Metanephros (tissue), 2 donors: ENCODE measurements around the gene BBC3. TPM values are rescaled to one million over a fixed set of nuclear protein-coding genes. Genes with fewer than 3 reads are reported as not detected.

ENCODE experiments used
- small RNA-seq: library from RNA; depleted of rRNA; stranded (forward); fragments of <200 nt; gene quantifications from one replicate; pipeline ENCODE3, GENCODE V24; 2014; ENCODE audit warnings: low replicate concordance
- total RNA-seq: library from RNA; depleted of rRNA; stranded (reverse); fragments of >200 nt; gene quantifications from one replicate; pipeline ENCODE4 v1.2.3, GENCODE V29; 2014

BBC3 gene, protein sequence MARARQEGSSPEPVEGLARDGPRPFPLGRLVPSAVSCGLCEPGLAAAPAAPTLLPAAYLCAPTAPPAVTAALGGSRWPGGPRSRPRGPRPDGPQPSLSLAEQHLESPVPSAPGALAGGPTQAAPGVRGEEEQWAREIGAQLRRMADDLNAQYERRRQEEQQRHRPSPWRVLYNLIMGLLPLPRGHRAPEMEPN
- total RNA-seq: 4.6 TPM

DNA sequence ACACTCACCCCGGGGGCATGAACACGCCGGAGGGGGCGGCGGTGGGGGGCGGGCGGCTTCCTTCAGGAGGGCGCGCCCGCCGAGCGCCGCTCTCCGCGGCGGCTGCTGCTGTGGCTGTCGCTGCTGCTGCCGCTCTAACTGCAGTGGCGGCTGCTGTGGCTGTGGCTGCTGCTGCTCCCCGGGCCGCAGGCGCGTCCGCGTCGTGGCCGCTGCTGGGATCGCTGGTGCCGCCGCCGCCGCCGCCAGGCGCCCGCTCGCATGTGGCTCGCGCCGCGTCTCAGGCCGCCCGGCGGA lies at the start of gene BBC3:
Gene BBC3 (minus strand): TSS at position 279 of the 294 bp plus-strand sequence. CDS start 2,768 bp downstream, outside the sequence.

GRCh38 chr19:47274071-47274890 lies 43.3 kb upstream of the BBC3 start, which contains the start of gene INAFM1:
TSS of gene INAFM1 (plus strand) at chr19:47274885. CDS start at chr19:47274920, 35 bp downstream.

DNA sequence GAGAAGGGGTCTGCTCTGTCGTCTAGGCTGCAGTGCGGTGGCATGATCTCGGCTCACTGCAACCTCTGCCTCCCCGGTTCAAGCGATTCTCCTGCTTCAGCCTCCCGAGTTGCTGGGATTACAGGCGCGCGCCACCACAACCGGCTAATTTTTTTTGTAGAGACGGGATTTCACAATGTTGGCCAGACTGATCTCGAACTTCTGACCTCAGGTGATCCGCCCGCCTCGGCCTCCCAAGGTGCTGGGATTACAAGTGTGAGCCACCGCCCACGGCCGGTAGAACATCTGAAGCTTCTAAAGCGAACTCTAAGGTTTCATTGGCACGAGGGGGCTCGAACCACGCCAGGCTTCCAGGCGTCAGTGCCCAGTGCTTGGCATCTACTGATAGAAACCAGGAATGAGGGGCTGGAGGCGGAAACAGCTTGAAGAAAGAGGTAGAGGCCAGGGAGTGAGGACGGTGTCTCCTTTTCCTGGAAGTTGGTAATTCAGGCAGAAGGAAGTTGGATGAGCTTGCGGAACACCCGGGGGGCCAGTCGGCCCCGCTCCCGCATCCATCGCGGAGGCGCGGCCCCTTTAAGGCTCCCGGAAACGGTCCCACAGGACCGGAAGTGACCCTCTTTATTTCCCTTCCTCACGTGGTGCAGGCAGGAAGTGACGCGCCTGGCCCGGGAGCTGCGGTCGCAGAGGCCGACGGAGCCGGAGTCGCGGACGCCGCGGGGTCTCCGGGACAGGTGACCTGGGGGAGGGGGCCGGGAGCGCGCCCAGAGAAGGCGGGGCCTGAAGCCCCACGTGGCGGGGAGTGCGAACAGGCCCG lies 25.1 kb upstream of the BBC3 start, which contains the start of gene CCDC9:
Gene CCDC9 (plus strand): TSS at position 647 of the 814 bp plus-strand sequence. CDS start 1,876 bp downstream, outside the sequence.

Small RNA genes lying within 50 kb of the gene (small RNA-seq; reads per million reads assigned to genes)
- gene MIR3190: not detected

Other genes starting within 250 kb of the BBC3 start
- 2.4 TPM for gene NPAS1, start 211.4 kb downstream of the BBC3 start, total RNA-seq
- 24.5 TPM for gene TMEM160, start 182.6 kb downstream of the BBC3 start, total RNA-seq
- 24.5 TPM for gene ZC3H4, start 117.4 kb downstream of the BBC3 start, total RNA-seq
- gene SAE1, start 100.4 kb downstream of the BBC3 start, total RNA-seq: 67.6 TPM
- gene CCDC9, start 25.3 kb upstream of the BBC3 start, total RNA-seq: 11.8 TPM
- 7.6 TPM for gene INAFM1, start 43.7 kb upstream of the BBC3 start, total RNA-seq
- gene C5AR1, start 78.7 kb upstream of the BBC3 start, total RNA-seq: 8.3 TPM
- 2.3 TPM for gene C5AR2, start 101.0 kb upstream of the BBC3 start, total RNA-seq
- gene DHX34, start 118.1 kb upstream of the BBC3 start, total RNA-seq: 19.7 TPM
- 25.0 TPM for gene MEIS3, start 188.3 kb upstream of the BBC3 start, total RNA-seq
- 0.12 TPM for gene SLC8A2, start 240.7 kb upstream of the BBC3 start, total RNA-seq